Mesenchymal stem cell (in vitro differentiated cells and primary cell): Measurements from ENCODE around the gene NRG3.

Source experiments
- DNase-seq: peaks from one replicate; pipeline ENCODE4 v3.0.0-alpha.2; 2013
- H2AFZ ChIP-seq: one replicate; pipeline ENCODE4 v1.6.1; 2013; ENCODE audit warnings: low read depth, mild to moderate bottlenecking, control low read depth, inconsistent platforms, low read length, moderate library complexity
- H2AK5ac ChIP-seq: 2 replicates; pipeline ENCODE4 v1.6.1; 2013; ENCODE audit warnings: low read length, moderate library complexity, mild to moderate bottlenecking, inconsistent platforms; ENCODE audit not compliant: severe bottlenecking
- H2BK120ac ChIP-seq: one replicate; pipeline ENCODE4 v1.6.1; 2013; ENCODE audit warnings: low read depth, mild to moderate bottlenecking, inconsistent platforms, low read length, moderate library complexity
- H2BK12ac ChIP-seq, 2 experiments: one replicate each; pipeline ENCODE4 v1.6.1; 2013; ENCODE audit warnings: inconsistent platforms in 2 of 2, low read length in 2 of 2, mild to moderate bottlenecking in 2 of 2, moderate library complexity in 2 of 2, control low read depth in 1 of 2
- H2BK15ac ChIP-seq: one replicate; pipeline ENCODE4 v1.6.1; 2013; ENCODE audit warnings: mild to moderate bottlenecking, low read depth, inconsistent platforms; ENCODE audit not compliant: poor library complexity, severe bottlenecking
- H2BK5ac ChIP-seq: 2 replicates; pipeline ENCODE4 v1.6.1; 2013; ENCODE audit warnings: low read depth, mild to moderate bottlenecking, low read length, control low read depth, inconsistent platforms; ENCODE audit not compliant: poor library complexity, severe bottlenecking
- H3K14ac ChIP-seq, 2 experiments: one replicate each; pipeline ENCODE4 v1.6.1; 2013; ENCODE audit warnings: inconsistent platforms in 2 of 2, low read length in 2 of 2, control low read depth in 1 of 2, mild to moderate bottlenecking in 1 of 2, moderate library complexity in 1 of 2
- H3K18ac ChIP-seq, 2 experiments: one replicate each; pipeline ENCODE4 v1.6.1; 2013; ENCODE audit warnings: inconsistent platforms in 2 of 2, low read length in 2 of 2, control low read depth in 1 of 2, low read depth in 1 of 2, mild to moderate bottlenecking in 1 of 2
- H3K23ac ChIP-seq, 2 experiments: one replicate each; pipeline ENCODE4 v1.6.1; 2013; ENCODE audit warnings: inconsistent platforms in 2 of 2, low read length in 2 of 2, mild to moderate bottlenecking in 2 of 2, moderate library complexity in 2 of 2, control low read depth in 1 of 2
- H3K27ac ChIP-seq: 2 replicates; pipeline ENCODE4 v1.5.1; 2013; ENCODE audit warnings: mild to moderate bottlenecking, moderate library complexity, low read length, control low read depth, inconsistent platforms; ENCODE audit not compliant: poor library complexity, severe bottlenecking
- H3K27me3 ChIP-seq, 2 experiments: 2 replicates each; pipeline versions ENCODE4 v1.6.1 to v1.7.0; 2013; ENCODE audit warnings: low read length in 2 of 2, mild to moderate bottlenecking in 2 of 2, moderate library complexity in 2 of 2, control low read depth in 1 of 2, inconsistent platforms in 1 of 2; ENCODE audit not compliant: control insufficient read depth in 1 of 2, insufficient read depth in 1 of 2
- H3K36me3 ChIP-seq, 2 experiments: 2 replicates each; pipeline versions ENCODE4 v1.6.1 to v1.7.0; 2013; ENCODE audit warnings: low read length in 2 of 2, control low read depth in 1 of 2, inconsistent platforms in 1 of 2, low read depth in 1 of 2, mild to moderate bottlenecking in 1 of 2; ENCODE audit not compliant: insufficient read depth in 2 of 2, control insufficient read depth in 1 of 2
- H3K4ac ChIP-seq, 2 experiments: one replicate each; pipeline ENCODE4 v1.6.1; 2013; ENCODE audit warnings: inconsistent platforms in 2 of 2, low read length in 2 of 2, mild to moderate bottlenecking in 2 of 2, moderate library complexity in 2 of 2, control low read depth in 1 of 2, low read depth in 1 of 2
- H3K4me1 ChIP-seq: 2 replicates; pipeline ENCODE4 v1.6.1; 2013; ENCODE audit warnings: low read depth, low read length, control low read depth; ENCODE audit not compliant: control insufficient read depth, insufficient read depth
- H3K4me2 ChIP-seq: 2 replicates; pipeline ENCODE4 v1.6.1; 2013; ENCODE audit warnings: low read length, mild to moderate bottlenecking, inconsistent platforms; ENCODE audit not compliant: poor library complexity, severe bottlenecking
- H3K4me3 ChIP-seq, 2 experiments: 2 replicates each; pipeline versions ENCODE4 v1.5.1 to v1.7.0; 2013; ENCODE audit warnings: low read length in 2 of 2, mild to moderate bottlenecking in 2 of 2, control low read depth in 1 of 2, low read depth in 1 of 2; ENCODE audit not compliant: insufficient read depth in 1 of 2
- H3K79me1 ChIP-seq: replicated peaks from 2 replicates; pipeline ENCODE4 v1.6.1; 2013; ENCODE audit warnings: mild to moderate bottlenecking, control low read depth, low read length, inconsistent platforms; ENCODE audit not compliant: poor library complexity, severe bottlenecking
- H3K9ac ChIP-seq: 2 replicates; pipeline ENCODE4 v1.7.0; 2013; ENCODE audit warnings: mild to moderate bottlenecking, low read length, moderate library complexity
- H3K9me3 ChIP-seq: 2 replicates; pipeline ENCODE4 v1.7.0; 2013; ENCODE audit warnings: mild to moderate bottlenecking, low read length; ENCODE audit not compliant: control insufficient read depth
- H4K8ac ChIP-seq: one replicate; pipeline ENCODE4 v1.6.1; 2013; ENCODE audit warnings: inconsistent platforms, mild to moderate bottlenecking, low read length, moderate library complexity
- H4K91ac ChIP-seq: one replicate; pipeline ENCODE4 v1.6.1; 2013; ENCODE audit warnings: mild to moderate bottlenecking, low read length, inconsistent platforms
- WGBS: methylation state at CpG from one replicate; pipeline ENCODE4 v1.1.7; 2013; ENCODE audit warnings: mixed read lengths; 5-methylcytosine and 5-hydroxymethylcytosine counted together

The NRG3 gene

DNA sequence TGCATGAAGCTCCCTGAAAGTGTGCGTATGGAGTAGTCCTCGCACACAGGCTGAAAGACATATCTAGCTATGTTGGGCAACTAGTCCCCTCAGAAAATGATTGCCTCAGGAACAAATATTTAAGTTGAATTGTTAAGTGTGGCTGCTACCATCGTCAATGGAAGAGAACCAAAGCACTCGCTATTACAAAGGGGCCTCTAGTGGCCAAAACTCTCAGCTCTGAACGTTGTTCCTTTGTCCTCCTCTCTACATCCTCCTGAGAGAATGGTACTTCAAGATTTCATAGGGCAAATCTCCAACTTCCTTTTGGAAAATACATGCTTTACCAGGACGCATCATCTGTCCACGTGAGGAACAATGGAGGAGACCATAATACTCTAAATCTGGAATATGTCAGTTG, 209.9 kb downstream of the NRG3 start:
- H3K27me3 ChIP-seq = no peaks in the 10 kb centered on the region
- H4K91ac ChIP-seq = no peak overlapping the region
- no peak overlapping the region for H4K8ac ChIP-seq
- H2BK120ac ChIP-seq = no peak overlapping the region
- no peak overlapping the region for H2AFZ ChIP-seq
- no peak overlapping the region for H2BK12ac ChIP-seq
- H3K4me2 ChIP-seq = no peak overlapping the region
- no peak for DNase-seq
- no peak overlapping the region for H3K27ac ChIP-seq
- H3K36me3 ChIP-seq = no peaks in the 10 kb centered on the region
- peaks cover 15% of the 10 kb centered on the region for H3K9me3 ChIP-seq
- H3K4me1 ChIP-seq = no peaks in the 10 kb centered on the region
- no peak overlapping the region for H2AK5ac ChIP-seq
- H3K14ac ChIP-seq = no peak overlapping the region
- no peak overlapping the region for H3K18ac ChIP-seq
- no peak overlapping the region for H3K4ac ChIP-seq
- H2BK15ac ChIP-seq = no peak overlapping the region
- no peak overlapping the region for H3K23ac ChIP-seq
- H2BK5ac ChIP-seq = no peak overlapping the region
- 85% methylated on average over 7 of the region's 7 CpGs for WGBS
- H3K9ac ChIP-seq = no peak overlapping the region
- no peak overlapping the region for H3K4me3 ChIP-seq
- no peaks in the 10 kb centered on the region for H3K79me1 ChIP-seq

DNA sequence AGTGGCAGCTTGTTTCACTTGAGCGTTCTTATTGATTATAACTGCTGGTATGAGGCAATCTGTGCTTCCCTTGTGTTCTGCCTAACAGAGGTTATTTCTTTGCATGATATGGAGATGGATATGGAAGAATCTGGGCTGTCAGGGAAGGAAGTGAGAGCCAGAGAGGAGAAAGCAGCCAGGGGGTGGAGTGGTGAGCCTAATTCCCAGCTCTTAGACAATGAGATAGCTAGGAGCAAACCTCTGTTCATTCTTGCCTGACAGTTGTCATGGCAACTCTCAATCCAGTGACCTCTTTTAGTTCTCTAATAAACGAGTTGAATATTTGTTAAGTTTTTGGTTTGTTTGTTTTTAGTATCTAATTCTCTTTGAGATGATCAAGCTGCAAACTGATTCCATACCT, 214.3 kb downstream of the NRG3 start:
- Histone ChIP-seq H2BK5ac (no peak overlapping the region), H3K27ac (no peak overlapping the region), H3K79me1 (no peaks in the 10 kb centered on the region), H3K18ac (no peak overlapping the region), H3K4me2 (no peak overlapping the region), H2BK120ac (no peak overlapping the region), H3K23ac (no peak overlapping the region), H4K8ac (no peak overlapping the region), H3K9ac (no peak overlapping the region), H3K27me3 (no peaks in the 10 kb centered on the region), H4K91ac (no peak overlapping the region), H3K4me1 (no peaks in the 10 kb centered on the region), H2AK5ac (no peak overlapping the region), H3K4ac (no peak overlapping the region), H3K9me3 (peaks cover 13% of the 10 kb centered on the region), H3K36me3 (no peaks in the 10 kb centered on the region), H3K4me3 (no peak overlapping the region), H2BK12ac (no peak overlapping the region), H2AFZ (no peak overlapping the region), H2BK15ac (no peak overlapping the region), H3K14ac (no peak overlapping the region)
- DNase-seq = no peak
- WGBS = 48% methylated on average over 1 of the region's 2 CpGs

DNA sequence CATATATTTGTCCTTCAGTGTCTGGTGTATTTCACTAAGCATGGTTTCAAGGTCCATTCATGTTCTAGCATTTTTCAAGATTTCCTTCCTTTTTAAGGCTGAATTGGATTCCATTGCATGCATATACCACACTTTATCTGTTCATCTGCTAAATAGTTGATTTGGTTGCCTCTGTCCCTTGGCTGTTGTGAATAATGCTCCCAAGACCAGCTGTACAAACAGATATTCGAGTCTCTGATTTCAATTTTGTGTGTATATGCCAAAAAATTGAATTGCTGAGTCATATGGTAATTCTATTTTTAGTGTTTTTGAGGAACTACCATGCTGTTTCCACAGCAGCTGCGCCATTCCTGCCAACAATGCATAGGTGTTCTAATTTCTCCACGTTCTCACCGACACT, 216.4 kb downstream of the NRG3 start:
- H3K27me3 ChIP-seq = no peaks in the 10 kb centered on the region
- H3K18ac ChIP-seq = no peak overlapping the region
- no peaks in the 10 kb centered on the region for H3K4me1 ChIP-seq
- no peak overlapping the region for H3K4ac ChIP-seq
- no peak overlapping the region for H2BK15ac ChIP-seq
- H3K4me3 ChIP-seq = no peak overlapping the region
- no peak overlapping the region for H2BK12ac ChIP-seq
- no peak overlapping the region for H3K14ac ChIP-seq
- no peak overlapping the region for H2BK5ac ChIP-seq
- H3K9ac ChIP-seq = no peak overlapping the region
- no peak overlapping the region for H2AFZ ChIP-seq
- DNase-seq = no peak
- no peak overlapping the region for H3K4me2 ChIP-seq
- H3K36me3 ChIP-seq = no peaks in the 10 kb centered on the region
- H3K27ac ChIP-seq = no peak overlapping the region
- H2AK5ac ChIP-seq = no peak overlapping the region
- H3K23ac ChIP-seq = no peak overlapping the region
- H3K9me3 ChIP-seq = peaks cover 4% of the 10 kb centered on the region
- H2BK120ac ChIP-seq = no peak overlapping the region
- WGBS = 58% methylated on average over 1 of the region's 4 CpGs
- H3K79me1 ChIP-seq = no peaks in the 10 kb centered on the region
- H4K91ac ChIP-seq = no peak overlapping the region
- H4K8ac ChIP-seq = no peak overlapping the region

DNA sequence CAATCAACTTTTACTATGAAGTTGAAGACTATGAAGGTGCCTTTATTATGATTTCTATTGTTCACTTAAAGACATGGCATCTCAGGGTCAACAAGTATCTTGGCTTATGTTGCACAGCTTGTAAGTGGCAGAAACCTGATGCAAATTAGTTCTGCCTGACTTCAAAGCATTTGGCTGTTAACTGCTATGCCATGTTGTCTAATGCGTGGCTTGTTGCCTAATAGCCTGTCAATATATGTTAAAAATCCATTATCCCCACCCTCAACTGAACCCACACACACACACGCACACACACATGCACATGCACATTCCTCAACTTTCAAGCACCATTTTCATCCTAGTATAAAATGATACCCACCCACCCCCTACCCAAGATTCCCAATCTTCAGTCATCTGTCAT, 217.1 kb downstream of the NRG3 start:
- no peaks in the 10 kb centered on the region for H3K36me3 ChIP-seq
- no peaks in the 10 kb centered on the region for H3K79me1 ChIP-seq
- H2AK5ac ChIP-seq = no peak overlapping the region
- WGBS = 89% methylated on average over 2 of the region's 2 CpGs
- H3K27me3 ChIP-seq = no peaks in the 10 kb centered on the region
- H3K27ac ChIP-seq = no peak overlapping the region
- no peak overlapping the region for H3K4me3 ChIP-seq
- no peak overlapping the region for H3K14ac ChIP-seq
- no peak overlapping the region for H3K4me2 ChIP-seq
- H4K91ac ChIP-seq = no peak overlapping the region
- H2BK12ac ChIP-seq = no peak overlapping the region
- H2AFZ ChIP-seq = no peak overlapping the region
- H2BK120ac ChIP-seq = no peak overlapping the region
- no peaks in the 10 kb centered on the region for H3K4me1 ChIP-seq
- no peak overlapping the region for H3K9ac ChIP-seq
- no peak for DNase-seq
- H3K9me3 ChIP-seq = peaks cover 4% of the 10 kb centered on the region
- H4K8ac ChIP-seq = no peak overlapping the region
- H3K18ac ChIP-seq = no peak overlapping the region
- H3K4ac ChIP-seq = no peak overlapping the region
- H2BK15ac ChIP-seq = no peak overlapping the region
- H3K23ac ChIP-seq = no peak overlapping the region
- no peak overlapping the region for H2BK5ac ChIP-seq
